A549 (cell line): ENCODE measurements around the gene EXOC3L2. TPM values are rescaled to one million over a fixed set of nuclear protein-coding genes. Genes with fewer than 3 reads are reported as not detected.
A peak's percentile ranks its signal among the peaks of the same experiment; 100 is the strongest.

Experiments
- ATAC-seq, 2 experiments: fragments of 200-7000 bp in 1 of 2; fragments of >200 bp in 1 of 2; cut with Nextera tagmentation in 1 of 2; cut with Tn5 transposase in 1 of 2; 3 replicates each; pipeline versions ENCODE4 v1.8.0 to v1.9.1; 2018 to 2020; ENCODE audit warnings: mild to moderate bottlenecking in 1 of 2, moderate library complexity in 1 of 2
- CTCF ChIA-PET: fragments of 300-600 bp; sonication (Branson Sonifier 250); formaldehyde crosslinking; extraction: SDS; loops from one replicate; lab custom pipeline; 2021; ENCODE audit warnings: antibody characterized with exemption, inconsistent platforms; lab: Yijun Ruan, JAX
- POLR2A ChIA-PET: fragments of 350-600 bp; formaldehyde crosslinking; extraction: SDS; loops from one replicate; lab custom pipeline; 2021; ENCODE audit warnings: antibody characterized with exemption, inconsistent platforms; lab: Yijun Ruan, JAX
- DNase-seq, 2 experiments: peaks; one replicate each; pipeline versions ENCODE4 v3.0.0 to v3.0.0-alpha.2; 2011 to 2016; ENCODE audit warnings: low read depth in 1 of 2, low spot score in 1 of 2
- FAIRE-seq: peaks from 2 replicates; lab custom pipeline; 2011; peaks lifted over from hg19 to GRCh38; lab: Jason Lieb, UNC
- H3K27ac ChIP-seq, 2 experiments: fragments of >200 bp; sonication (Bioruptor Twin); formaldehyde crosslinking; 3 replicates each; pipeline ENCODE4 v1.5.1; 2016 to 2017
- H3K4me1 ChIP-seq: fragments of >200 bp; sonication (Bioruptor Twin); formaldehyde crosslinking; 3 replicates; pipeline ENCODE4 v1.6.1; 2016
- H3K4me2 ChIP-seq: fragments of >200 bp; sonication (Bioruptor Twin); formaldehyde crosslinking; 3 replicates; pipeline ENCODE4 v1.6.1; 2016
- H3K4me3 ChIP-seq: fragments of >200 bp; sonication (Bioruptor Twin); formaldehyde crosslinking; 3 replicates; pipeline ENCODE4 v1.5.1; 2016
- H3K9me3 ChIP-seq: fragments of >200 bp; sonication (Bioruptor Twin); formaldehyde crosslinking; 3 replicates; pipeline ENCODE4 v1.6.1; 2016
- BCL3 ChIP-seq: fragments of >200 bp; sonication (Bioruptor Twin); formaldehyde crosslinking; IDR thresholded peaks from 3 replicates; pipeline ENCODE4 v1.6.1; 2016
- CBX2 ChIP-seq: fragments of 200-600 bp; sonication (generic); IDR thresholded peaks from 2 replicates; pipeline ENCODE4 v1.6.1; 2016; ENCODE audit warnings: low read depth, mild to moderate bottlenecking, borderline replicate concordance
- CHD2 ChIP-seq: fragments of 150-350 bp; IDR thresholded peaks from 2 replicates; pipeline ENCODE4 v1.6.1; 2014; ENCODE audit warnings: low read length; ENCODE audit not compliant: partially characterized antibody
- CHD4 ChIP-seq: fragments of 200-600 bp; sonication (generic); IDR thresholded peaks from 2 replicates; pipeline ENCODE4 v1.6.1; 2016; ENCODE audit warnings: antibody characterized with exemption, mild to moderate bottlenecking, borderline replicate concordance
- E2F6 ChIP-seq: IDR thresholded peaks from 2 replicates; pipeline ENCODE4 v1.6.1; 2012; ENCODE audit warnings: low read depth, borderline replicate concordance
- EHMT2 ChIP-seq: fragments of 200-600 bp; sonication (generic); IDR thresholded peaks from 2 replicates; pipeline ENCODE4 v1.6.1; 2016; ENCODE audit warnings: antibody characterized with exemption, low read depth, mild to moderate bottlenecking, moderate library complexity
- EP300 ChIP-seq, 2 experiments: fragments of >200 bp; sonication (Bioruptor Twin); formaldehyde crosslinking; IDR thresholded peaks; 2 replicates in 1 of 2; 3 replicates in 1 of 2; pipeline ENCODE4 v1.6.1; 2016 to 2017
- FOSB ChIP-seq: fragments of 250-450 bp; sonication (Bioruptor Pico); IDR thresholded peaks from 2 replicates; pipeline ENCODE4 v1.5.0; 2020; ENCODE audit warnings: mild to moderate bottlenecking, moderate library complexity
- FOSL2 ChIP-seq, 2 experiments: fragments of 450-650 bp in 1 of 2; fragments of >200 bp in 1 of 2; sonication (Bioruptor Twin) in 1 of 2; formaldehyde crosslinking; IDR thresholded peaks; 2 replicates each; pipeline versions ENCODE4 v1.5.0 to v1.6.1; 2016 to 2020; ENCODE audit warnings: mild to moderate bottlenecking in 1 of 2, moderate library complexity in 1 of 2
- HES2 ChIP-seq: fragments of >200 bp; sonication (Bioruptor Twin); formaldehyde crosslinking; IDR thresholded peaks from 2 replicates; pipeline ENCODE4 v1.6.1; 2016
- HMGXB4 ChIP-seq: fragments of 250-450 bp; sonication (Bioruptor Pico); IDR thresholded peaks from 2 replicates; pipeline ENCODE4 v1.5.0; 2021; ENCODE audit warnings: mild to moderate bottlenecking, moderate library complexity, borderline replicate concordance
- HOXA7 ChIP-seq: fragments of 250-450 bp; sonication (Bioruptor Pico); IDR thresholded peaks from 2 replicates; pipeline ENCODE4 v1.5.0; 2020; ENCODE audit warnings: mild to moderate bottlenecking, moderate library complexity
- HOXB13 ChIP-seq: fragments of 250-450 bp; sonication (Bioruptor Pico); IDR thresholded peaks from 2 replicates; pipeline ENCODE4 v1.5.0; 2020; ENCODE audit warnings: low read depth, mild to moderate bottlenecking, moderate library complexity
- HOXB5 ChIP-seq: fragments of 250-450 bp; sonication (Bioruptor Pico); IDR thresholded peaks from 2 replicates; pipeline ENCODE4 v1.5.0; 2020; ENCODE audit warnings: mild to moderate bottlenecking, moderate library complexity
- JUN ChIP-seq, 2 experiments: fragments of >200 bp; sonication (Bioruptor Twin); formaldehyde crosslinking; IDR thresholded peaks; 2 replicates in 1 of 2; 3 replicates in 1 of 2; pipeline ENCODE4 v1.6.1; 2016 to 2017
- KDM5A ChIP-seq: fragments of 200-600 bp; sonication (generic); IDR thresholded peaks from 2 replicates; pipeline ENCODE4 v1.6.1; 2016; ENCODE audit warnings: antibody characterized with exemption, mild to moderate bottlenecking
- MAFK ChIP-seq: fragments of 450-650 bp; IDR thresholded peaks from 2 replicates; pipeline ENCODE4 v1.6.1; 2014; ENCODE audit not compliant: partially characterized antibody
- MYC ChIP-seq: IDR thresholded peaks from 2 replicates; pipeline ENCODE4 v1.6.1; 2012; ENCODE audit warnings: mild to moderate bottlenecking, inconsistent platforms, low read length, improper control_type of control experiment, borderline replicate concordance
- NPAS2 ChIP-seq: fragments of 250-450 bp; sonication (Bioruptor Pico); IDR thresholded peaks from 2 replicates; pipeline ENCODE4 v1.8.0; 2022; ENCODE audit warnings: mild to moderate bottlenecking, moderate library complexity, borderline replicate concordance
- NR3C1 ChIP-seq: fragments of >200 bp; sonication (Bioruptor Twin); formaldehyde crosslinking; IDR thresholded peaks from 3 replicates; pipeline ENCODE4 v1.6.1; 2017
- PBX3 ChIP-seq: IDR thresholded peaks from 2 replicates; pipeline ENCODE4 v1.6.1; 2012
- PHF8 ChIP-seq: fragments of 200-600 bp; sonication (generic); IDR thresholded peaks from 2 replicates; pipeline ENCODE4 v1.6.1; 2016; ENCODE audit warnings: low read depth, mild to moderate bottlenecking, antibody characterized with exemption, moderate library complexity, borderline replicate concordance
- POLR2AphosphoS2 ChIP-seq: conservative IDR thresholded peaks from 2 replicates; pipeline ENCODE4 v1.6.1; 2012; ENCODE audit warnings: low read length, improper control_type of control experiment, inconsistent platforms
- RAD21 ChIP-seq, 2 experiments: fragments of >200 bp in 1 of 2; sonication (Bioruptor Twin) in 1 of 2; formaldehyde crosslinking in 1 of 2; IDR thresholded peaks in 1 of 2; conservative IDR thresholded peaks in 1 of 2; 2 replicates in 1 of 2; 3 replicates in 1 of 2; pipeline ENCODE4 v1.6.1; 2012 to 2018; ENCODE audit warnings: inconsistent platforms in 1 of 2
- SMC3 ChIP-seq: fragments of >200 bp; sonication (Bioruptor Twin); formaldehyde crosslinking; IDR thresholded peaks from 3 replicates; pipeline ENCODE4 v1.6.1; 2018; ENCODE audit warnings: inconsistent platforms
- SREBF2 ChIP-seq: fragments of 450-650 bp; IDR thresholded peaks from 2 replicates; pipeline ENCODE4 v1.6.1; 2014; ENCODE audit warnings: mild to moderate bottlenecking, moderate library complexity
- ZC3H11A ChIP-seq: fragments of 450-650 bp; IDR thresholded peaks from 2 replicates; pipeline ENCODE4 v1.6.1; 2014; ENCODE audit warnings: antibody characterized with exemption, mild to moderate bottlenecking
- ZFP36 ChIP-seq: fragments of 450-650 bp; IDR thresholded peaks from 2 replicates; pipeline ENCODE4 v1.6.1; 2014; ENCODE audit warnings: borderline replicate concordance; ENCODE audit not compliant: partially characterized antibody
- ZSCAN20 ChIP-seq: fragments of 250-450 bp; sonication (Bioruptor Pico); IDR thresholded peaks from 2 replicates; pipeline ENCODE4 v1.8.0; 2022; ENCODE audit warnings: mild to moderate bottlenecking, moderate library complexity
- WGBS: methylation state at CpG from one replicate; pipeline ENCODE4 v1.1.6; 2017; ENCODE audit errors: missing lambda C conversion rate; 5-methylcytosine and 5-hydroxymethylcytosine counted together
- polyA plus RNA-seq, 4 experiments: library from polyadenylated mRNA; depleted of rRNA in 3 of 4; stranded (reverse); fragments of >200 nt; fragmentation: RNase III in 1 of 4; extraction: RNeasy Plus Mini Kit Qiagen cat#74134 plus additional on column Dnase treatment in 1 of 4; gene quantifications; 2 replicates in 3 of 4; 3 replicates in 1 of 4; pipeline ENCODE4 v1.2.3, GENCODE V29; 2011 to 2017
- TF ChIP-seq, protein P1 (sequence below): IDR thresholded peaks from 2 replicates; pipeline ENCODE4 v1.6.1; 2012

The EXOC3L2 gene
- polyA plus RNA-seq, 2 of the 4 experiments (the other 2 are of a cell fraction): 0.16 to 0.50 TPM

DNA sequence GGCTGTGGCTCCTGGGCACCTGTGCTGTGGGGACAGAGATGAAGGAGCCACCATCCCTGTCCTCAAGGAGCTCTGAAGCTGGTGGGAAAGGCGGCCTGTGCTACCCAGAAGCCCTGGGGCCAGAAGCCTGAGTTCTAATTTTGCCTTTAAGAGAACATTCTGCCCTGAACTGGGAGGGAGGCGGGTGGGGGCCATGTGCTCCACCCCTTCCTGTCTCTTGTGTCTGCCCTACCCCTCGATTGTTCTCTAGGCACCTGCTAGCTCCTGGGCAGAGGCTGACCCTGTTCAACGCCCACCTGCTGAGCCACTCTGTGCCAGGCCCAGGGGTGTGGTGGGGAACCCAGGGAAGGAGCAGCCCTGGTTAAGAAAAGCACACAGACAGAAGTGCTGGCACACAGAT lies 73.0 kb downstream of the EXOC3L2 start (continued):
- TF ChIP-seq E2F6: no peak
- no peak for TF ChIP-seq PHF8
- TF ChIP-seq MAFK: no peak

DNA sequence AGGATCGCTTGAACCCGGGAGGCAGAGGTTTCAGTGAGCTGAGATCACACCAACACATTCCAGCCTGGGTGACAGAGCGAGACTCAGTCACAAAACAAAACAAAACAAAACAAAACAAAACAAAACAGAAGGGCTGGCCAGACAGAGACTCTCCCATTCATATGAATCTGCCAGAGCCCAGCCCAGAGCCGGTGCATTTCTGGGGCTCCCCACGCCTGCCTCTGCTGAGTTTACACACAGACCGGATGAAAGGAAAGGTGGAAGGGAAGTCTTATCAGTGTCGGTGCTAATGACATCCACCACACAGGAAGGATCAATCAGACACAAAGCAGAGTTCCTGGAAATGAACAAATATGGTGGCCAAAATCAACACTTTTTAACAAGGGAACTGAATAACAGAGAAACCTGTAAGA lies 74.0 kb downstream of the EXOC3L2 start:
- Histone ChIP-seq H3K9me3 (no peaks in the 10 kb centered on the region), H3K4me2 (no peak overlapping the region)
- no peak for TF ChIP-seq HOXB13 (CRISPR knock-in tag)
- TF ChIP-seq ZSCAN20 (CRISPR knock-in tag): no peak
- TF ChIP-seq ZC3H11A: no peak
- no peak for TF ChIP-seq EP300 (IDR thresholded peaks at IDR 0.05)
- no peak for TF ChIP-seq HES2
- no peak for TF ChIP-seq HOXA7
- TF ChIP-seq CHD4: no peak
- TF ChIP-seq POLR2AphosphoS2: no peak
- no peak for TF ChIP-seq FOSB (CRISPR knock-in tag)
- TF ChIP-seq ZFP36: no peak
- TF ChIP-seq, protein P1, sequence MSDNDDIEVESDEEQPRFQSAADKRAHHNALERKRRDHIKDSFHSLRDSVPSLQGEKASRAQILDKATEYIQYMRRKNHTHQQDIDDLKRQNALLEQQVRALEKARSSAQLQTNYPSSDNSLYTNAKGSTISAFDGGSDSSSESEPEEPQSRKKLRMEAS: no peak
- no peak for TF ChIP-seq BCL3
- TF ChIP-seq, all 56 proteins: peak for 0
- Histone ChIP-seq H3K27ac (no peak overlapping the region), H3K4me1 (no peaks in the 10 kb centered on the region; the same call in 2 of the 3 replicates), H3K4me3 (no peak overlapping the region)
- no peak for FAIRE-seq
- DNase-seq: no peak
- ChIA-PET CTCF (interaction anchor here (0.7 to 1.8 kb wide), 4 partner anchors 12 to 62 kb away, joined by 3 to 5 read pairs (median 4); no protein-coding TSS in a partner anchor), POLR2A (no interaction called here)
- WGBS: 63% methylated on average over 7 of the region's 7 CpGs
- no peak for ATAC-seq

DNA sequence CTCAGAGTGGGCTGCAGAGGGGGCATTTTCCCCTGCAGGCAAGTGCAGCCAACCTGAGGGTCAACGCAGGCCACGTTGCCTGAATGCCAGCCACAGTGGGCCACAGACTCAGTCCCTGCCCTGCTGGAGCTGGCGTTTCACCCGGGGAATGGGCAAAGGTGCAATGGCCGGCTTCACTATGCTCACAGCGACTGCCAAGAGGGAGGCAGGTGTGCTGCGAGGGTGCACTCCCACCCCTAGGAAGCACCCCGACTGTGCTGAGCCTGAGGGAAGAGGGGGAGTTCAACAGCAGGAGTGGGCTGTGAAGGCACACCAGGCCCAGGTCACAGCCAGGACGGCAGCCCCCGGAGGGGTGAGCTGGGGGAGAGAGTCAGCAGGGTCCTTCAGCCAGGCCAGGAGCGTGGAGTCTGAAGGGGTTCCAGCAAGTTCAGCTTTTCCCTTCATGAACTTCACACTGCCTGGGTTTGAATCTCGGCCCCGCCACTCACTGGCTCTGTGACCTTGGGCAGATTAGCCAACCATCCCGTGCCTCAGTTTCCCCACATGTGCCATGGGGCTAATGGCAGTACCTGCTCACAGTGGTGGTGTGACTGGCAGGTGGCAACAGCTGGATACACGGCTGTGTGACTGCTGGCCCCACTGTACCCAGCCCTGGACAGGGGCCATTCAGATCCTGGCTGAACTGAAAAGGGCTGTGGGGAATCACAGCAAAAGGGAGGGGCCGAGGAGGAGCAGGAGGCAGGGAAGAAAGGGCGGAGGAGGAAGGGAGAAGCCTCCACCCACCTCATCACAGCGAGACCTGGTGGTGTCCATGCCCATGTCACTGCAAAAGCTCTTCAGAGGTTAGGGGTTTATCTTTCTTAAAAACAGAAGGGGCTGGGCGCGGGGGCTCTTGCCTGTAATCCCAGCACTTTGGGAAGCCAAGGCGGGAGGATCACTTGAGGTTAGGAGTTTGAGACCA lies 74.8 kb downstream of the EXOC3L2 start:
- DNase-seq (no peak), ATAC-seq (peak in 1 of 2 experiments; percentile 12; a peak in 1 of 6 replicates), FAIRE-seq (no peak)
- 67% methylated on average over 16 of the region's 21 CpGs for WGBS
- H3K4me2 ChIP-seq: no peak overlapping the region
- POLR2A ChIA-PET: no interaction called here
- H3K4me1 ChIP-seq: no peaks in the 10 kb centered on the region
- no peak overlapping the region for H3K27ac ChIP-seq
- no peaks in the 10 kb centered on the region for H3K9me3 ChIP-seq
- no peak overlapping the region for H3K4me3 ChIP-seq
- CTCF ChIA-PET: interaction anchor here (0.7 to 1.8 kb wide), 6 partner anchors 8 to 266 kb away, joined by 3 to 8 read pairs (median 4); partner anchors contain the start of gene BLOC1S3
- TF ChIP-seq CHD2 (no peak), CBX2 (no peak), SREBF2 (no peak), HOXB5 (CRISPR knock-in tag) (no peak), NR3C1 (no peak), MYC (no peak), FOSL2 (IDR thresholded peaks at IDR 0.05) (no peak), FOSL2 (CRISPR knock-in tag; IDR thresholded peaks at IDR 0.05) (no peak), CHD4 (no peak), HMGXB4 (CRISPR knock-in tag) (no peak), SMC3 (no peak), KDM5A (no peak), NPAS2 (no peak), HOXA7 (no peak), ZC3H11A (no peak), JUN (IDR thresholded peaks at IDR 0.05) (no peak), PBX3 (no peak), EHMT2 (no peak), RAD21 (conservative IDR thresholded peaks at IDR 0.05 in 1 of 2, IDR thresholded peaks at IDR 0.05 in 1 of 2) (no peak)
